PC-3 (cell line): Measurements from ENCODE around the gene R3HDM2.

Experiments
- EZH2 ChIP-seq: fragments of 300-600 bp; sonication (generic); IDR thresholded peaks from one replicate; pipeline ENCODE4 v1.6.1; 2017; ENCODE audit warnings: antibody characterized with exemption, mild to moderate bottlenecking, low read length; ENCODE audit not compliant: unreplicated experiment
- EZH2phosphoT487 ChIP-seq: fragments of 300-600 bp; sonication (generic); IDR thresholded peaks from 2 replicates; pipeline ENCODE4 v1.6.1; 2018; ENCODE audit warnings: mild to moderate bottlenecking, antibody characterized with exemption, low read length, borderline replicate concordance
- TF ChIP-seq, protein P1 (sequence below): fragments of 300-600 bp; sonication (generic); conservative IDR thresholded peaks from 2 replicates; pipeline ENCODE4 v1.5.1; 2017; ENCODE audit warnings: antibody characterized with exemption, low read depth, mild to moderate bottlenecking, low read length

DNA sequence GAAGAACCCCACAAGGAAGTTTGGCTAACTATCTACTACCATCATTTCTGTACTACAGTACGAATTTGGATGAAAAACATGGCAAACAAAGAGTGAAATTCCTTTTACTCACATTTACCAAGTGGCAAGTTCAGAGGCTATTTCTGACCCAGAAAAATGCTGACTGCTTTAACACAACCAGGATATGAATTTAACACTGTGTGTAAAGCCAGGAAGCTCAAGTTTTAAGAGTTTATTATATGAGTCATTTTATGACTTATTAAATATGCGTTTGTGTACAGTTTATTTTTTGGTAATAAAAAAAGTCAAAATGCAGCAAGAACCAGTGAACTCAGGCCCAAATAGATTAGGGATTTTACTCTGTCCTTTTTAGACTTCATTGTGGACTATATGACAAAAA lies 121.4 kb downstream of the R3HDM2 start:
- TF ChIP-seq, protein P1, sequence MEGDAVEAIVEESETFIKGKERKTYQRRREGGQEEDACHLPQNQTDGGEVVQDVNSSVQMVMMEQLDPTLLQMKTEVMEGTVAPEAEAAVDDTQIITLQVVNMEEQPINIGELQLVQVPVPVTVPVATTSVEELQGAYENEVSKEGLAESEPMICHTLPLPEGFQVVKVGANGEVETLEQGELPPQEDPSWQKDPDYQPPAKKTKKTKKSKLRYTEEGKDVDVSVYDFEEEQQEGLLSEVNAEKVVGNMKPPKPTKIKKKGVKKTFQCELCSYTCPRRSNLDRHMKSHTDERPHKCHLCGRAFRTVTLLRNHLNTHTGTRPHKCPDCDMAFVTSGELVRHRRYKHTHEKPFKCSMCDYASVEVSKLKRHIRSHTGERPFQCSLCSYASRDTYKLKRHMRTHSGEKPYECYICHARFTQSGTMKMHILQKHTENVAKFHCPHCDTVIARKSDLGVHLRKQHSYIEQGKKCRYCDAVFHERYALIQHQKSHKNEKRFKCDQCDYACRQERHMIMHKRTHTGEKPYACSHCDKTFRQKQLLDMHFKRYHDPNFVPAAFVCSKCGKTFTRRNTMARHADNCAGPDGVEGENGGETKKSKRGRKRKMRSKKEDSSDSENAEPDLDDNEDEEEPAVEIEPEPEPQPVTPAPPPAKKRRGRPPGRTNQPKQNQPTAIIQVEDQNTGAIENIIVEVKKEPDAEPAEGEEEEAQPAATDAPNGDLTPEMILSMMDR: no peak
- TF ChIP-seq EZH2 (no peak), EZH2phosphoT487 (no peak)
